ENCODE measurements around the gene ITPRIPL2.

The ITPRIPL2 gene

DNA sequence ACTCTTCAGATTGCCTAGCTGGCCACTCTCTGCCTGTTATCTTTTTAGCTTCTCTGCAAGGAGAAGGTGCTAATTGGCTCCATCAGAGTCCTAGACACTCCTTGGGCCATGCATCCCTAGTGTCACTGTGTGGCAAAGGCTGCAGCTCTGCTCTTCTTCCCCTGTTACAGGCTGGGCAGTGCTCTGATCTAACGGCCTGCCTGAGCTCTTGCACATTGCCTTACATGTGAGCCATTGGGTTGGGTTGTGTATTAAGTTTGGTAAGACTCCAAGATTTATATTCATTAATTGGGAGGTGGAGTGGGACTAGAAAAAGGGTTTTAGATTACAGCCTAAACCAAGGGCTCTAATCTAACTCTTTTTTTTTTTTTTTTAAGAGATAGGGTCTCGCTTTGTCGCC lies 31.2 kb downstream of the ITPRIPL2 start:
- no peak for DNase-seq (ENCODE audit: low spot score)
- no peak overlapping the region for H3K27ac ChIP-seq
- TF ChIP-seq, protein P1, sequence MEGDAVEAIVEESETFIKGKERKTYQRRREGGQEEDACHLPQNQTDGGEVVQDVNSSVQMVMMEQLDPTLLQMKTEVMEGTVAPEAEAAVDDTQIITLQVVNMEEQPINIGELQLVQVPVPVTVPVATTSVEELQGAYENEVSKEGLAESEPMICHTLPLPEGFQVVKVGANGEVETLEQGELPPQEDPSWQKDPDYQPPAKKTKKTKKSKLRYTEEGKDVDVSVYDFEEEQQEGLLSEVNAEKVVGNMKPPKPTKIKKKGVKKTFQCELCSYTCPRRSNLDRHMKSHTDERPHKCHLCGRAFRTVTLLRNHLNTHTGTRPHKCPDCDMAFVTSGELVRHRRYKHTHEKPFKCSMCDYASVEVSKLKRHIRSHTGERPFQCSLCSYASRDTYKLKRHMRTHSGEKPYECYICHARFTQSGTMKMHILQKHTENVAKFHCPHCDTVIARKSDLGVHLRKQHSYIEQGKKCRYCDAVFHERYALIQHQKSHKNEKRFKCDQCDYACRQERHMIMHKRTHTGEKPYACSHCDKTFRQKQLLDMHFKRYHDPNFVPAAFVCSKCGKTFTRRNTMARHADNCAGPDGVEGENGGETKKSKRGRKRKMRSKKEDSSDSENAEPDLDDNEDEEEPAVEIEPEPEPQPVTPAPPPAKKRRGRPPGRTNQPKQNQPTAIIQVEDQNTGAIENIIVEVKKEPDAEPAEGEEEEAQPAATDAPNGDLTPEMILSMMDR (IDR thresholded peaks at IDR 0.05) = no peak
- no peak overlapping the region for H3K4me3 ChIP-seq

GRCh38 chr16:19147126-19147525 lies 33.4 kb downstream of the ITPRIPL2 start:
- DNase-seq (ENCODE audit: low spot score) = no peak
- TF ChIP-seq, protein P1 (IDR thresholded peaks at IDR 0.05) = no peak
- Histone ChIP-seq H3K4me3 (no peak overlapping the region), H3K27ac (no peak overlapping the region)

DNA sequence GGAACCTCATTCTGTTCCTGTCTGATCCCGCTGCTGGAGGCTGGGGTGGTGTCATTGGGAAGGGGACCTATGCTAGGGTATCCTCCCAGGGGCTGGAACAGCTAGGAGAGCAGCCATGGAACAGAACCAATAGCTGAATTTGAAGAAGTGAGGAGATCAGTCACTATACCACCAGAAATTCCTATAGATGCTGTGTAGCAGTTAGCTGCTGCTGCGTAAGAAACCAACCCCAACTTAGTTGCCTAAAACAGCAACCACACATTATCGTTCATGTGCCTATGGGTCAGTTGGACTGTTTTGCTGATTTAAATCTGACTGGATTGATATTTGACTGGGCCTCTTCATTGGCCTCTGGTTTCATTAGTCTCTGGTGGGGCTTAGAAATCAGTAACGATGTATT lies 33.9 kb downstream of the ITPRIPL2 start:
- TF ChIP-seq, protein P1 (IDR thresholded peaks at IDR 0.05) = no peak
- no peak overlapping the region for H3K27ac ChIP-seq
- DNase-seq (ENCODE audit: low spot score) = no peak

DNA sequence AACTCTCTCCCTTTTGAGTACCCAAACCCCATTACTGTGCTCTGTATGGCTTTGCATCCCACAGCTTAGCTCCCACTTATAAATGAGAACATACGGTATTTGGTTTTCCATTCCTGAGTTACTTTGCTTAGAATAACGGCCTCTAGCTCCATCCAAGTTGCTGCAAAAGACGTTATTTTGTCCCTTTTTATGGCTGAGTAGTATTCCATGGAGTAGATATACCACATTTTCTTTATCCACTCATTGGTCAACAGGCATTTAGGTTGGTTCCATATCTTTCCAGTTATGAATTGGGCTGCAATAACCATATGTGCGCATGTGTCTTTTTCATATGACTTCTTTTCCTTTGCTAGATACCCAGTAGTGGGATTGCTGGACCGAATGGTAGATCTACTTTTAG lies 34.4 kb downstream of the ITPRIPL2 start:
- TF ChIP-seq, protein P1 (IDR thresholded peaks at IDR 0.05) = no peak
- no peak overlapping the region for H3K4me3 ChIP-seq
- no peak for DNase-seq (ENCODE audit: low spot score)

More for the DNA sequence above, 33.9 kb downstream of the ITPRIPL2 start:
- no peak overlapping the region for H3K4me3 ChIP-seq

GRCh38 chr16:19151310-19151709 lies 37.5 kb downstream of the ITPRIPL2 start:
- TF ChIP-seq, protein P1 (IDR thresholded peaks at IDR 0.05) = no peak
- DNase-seq (ENCODE audit: low spot score) = no peak
- Histone ChIP-seq H3K4me3 (no peak overlapping the region), H3K27ac (no peak overlapping the region)

More for the DNA sequence above, 34.4 kb downstream of the ITPRIPL2 start:
- H3K27ac ChIP-seq = no peak overlapping the region

DNA sequence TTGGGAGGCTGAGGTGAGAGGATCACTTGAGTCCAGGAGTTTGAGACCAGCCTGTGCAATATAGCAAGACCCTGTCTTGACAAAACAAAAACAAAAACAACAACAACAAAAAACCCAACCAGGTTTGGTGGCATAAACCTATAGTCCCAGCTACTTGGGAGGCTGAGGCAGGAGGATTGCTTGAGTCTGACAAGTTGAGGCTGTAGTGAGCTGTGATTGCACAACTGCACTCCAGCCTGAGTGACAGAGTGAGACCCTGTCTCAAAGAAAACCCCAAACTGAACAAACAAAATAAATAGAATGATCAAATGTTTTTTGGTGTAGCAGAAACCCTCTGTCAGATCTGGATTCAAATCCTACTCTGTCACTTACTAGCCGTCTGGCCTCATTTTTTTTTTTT lies 38.3 kb downstream of the ITPRIPL2 start:
- TF ChIP-seq, protein P1 (IDR thresholded peaks at IDR 0.05) = no peak
- Histone ChIP-seq H3K4me3 (no peak overlapping the region), H3K27ac (no peak overlapping the region)
- no peak for DNase-seq (ENCODE audit: low spot score)

DNA sequence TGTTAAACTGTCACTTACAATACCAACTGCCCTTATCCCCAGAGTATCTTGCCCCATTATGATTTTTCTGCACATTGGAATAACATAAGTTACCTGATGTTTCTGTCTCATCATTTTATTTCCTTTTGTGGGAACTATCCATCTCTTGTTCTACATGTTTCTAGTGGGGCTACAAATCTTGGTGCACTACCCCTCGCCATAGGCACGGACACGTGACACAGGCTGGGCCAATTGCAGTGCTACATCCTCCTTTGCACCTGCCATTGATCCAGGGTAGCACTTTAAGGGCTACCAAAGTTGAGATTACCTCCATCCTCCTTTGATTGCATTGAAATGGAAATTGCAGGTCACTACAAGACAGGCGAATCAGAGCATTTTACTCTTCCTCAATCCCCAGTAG lies 40.1 kb downstream of the ITPRIPL2 start:
- Histone ChIP-seq H3K27ac (no peak overlapping the region), H3K4me3 (no peak overlapping the region)
- no peak for DNase-seq (ENCODE audit: low spot score)
- TF ChIP-seq, protein P1 (IDR thresholded peaks at IDR 0.05) = no peak

Data from coronary artery (tissue), 2 donors.